SK-N-SH treated with all-trans-retinoic acid at 6 μM for 48 hours (cell line): ENCODE measurements around the gene MYO7A.

ENCODE experiments used
- ARNTL ChIP-seq: fragments of 450-650 bp; formaldehyde crosslinking; IDR thresholded peaks from 2 replicates; pipeline ENCODE4 v1.5.0; 2020; ENCODE audit warnings: low read depth, mild to moderate bottlenecking, moderate library complexity, borderline replicate concordance
- BACH2 ChIP-seq: fragments of 250-450 bp; sonication (Bioruptor Pico); IDR thresholded peaks from 2 replicates; pipeline ENCODE4 v1.9.0; 2021; ENCODE audit warnings: mild to moderate bottlenecking, borderline replicate concordance
- CREB5 ChIP-seq: fragments of 250-450 bp; sonication (Bioruptor Pico); IDR thresholded peaks from 2 replicates; pipeline ENCODE4 v1.5.1; 2020; ENCODE audit warnings: low read depth, mild to moderate bottlenecking, moderate library complexity
- CSDC2 ChIP-seq: fragments of 250-450 bp; sonication (Bioruptor Pico); IDR thresholded peaks from 2 replicates; pipeline ENCODE4 v1.5.0; 2020; ENCODE audit warnings: mild to moderate bottlenecking, moderate library complexity
- CSRNP3 ChIP-seq: fragments of 250-450 bp; sonication (Bioruptor Pico); IDR thresholded peaks from 2 replicates; pipeline ENCODE4 v1.5.1; 2021; ENCODE audit warnings: mild to moderate bottlenecking, moderate library complexity
- OSR1 ChIP-seq: fragments of 250-450 bp; sonication (Bioruptor Pico); IDR thresholded peaks from 2 replicates; pipeline ENCODE4 v1.8.0; 2022; ENCODE audit warnings: moderate library complexity, mild to moderate bottlenecking, inconsistent platforms
- PATZ1 ChIP-seq: fragments of 250-450 bp; sonication (Bioruptor Pico); IDR thresholded peaks from 2 replicates; pipeline ENCODE4 v1.8.0; 2020; ENCODE audit warnings: mild to moderate bottlenecking, moderate library complexity, borderline replicate concordance
- SNAI2 ChIP-seq: fragments of 250-450 bp; sonication (Bioruptor Pico); IDR thresholded peaks from 2 replicates; pipeline ENCODE4 v1.5.0; 2020; ENCODE audit warnings: mild to moderate bottlenecking, moderate library complexity
- TOX ChIP-seq: fragments of 250-450 bp; sonication (Bioruptor Pico); IDR thresholded peaks from 2 replicates; pipeline ENCODE4 v1.8.0; 2021; ENCODE audit warnings: mild to moderate bottlenecking, moderate library complexity, borderline replicate concordance
- ZC3H10 ChIP-seq: fragments of 250-450 bp; sonication (Bioruptor Pico); IDR thresholded peaks from 2 replicates; pipeline ENCODE4 v1.5.1; 2021; ENCODE audit warnings: mild to moderate bottlenecking, moderate library complexity
- ZFP3 ChIP-seq: fragments of 250-450 bp; sonication (Bioruptor Pico); IDR thresholded peaks from 2 replicates; pipeline ENCODE4 v1.5.0; 2020; ENCODE audit warnings: mild to moderate bottlenecking, moderate library complexity
- ZFP30 ChIP-seq: fragments of 450-650 bp; formaldehyde crosslinking; IDR thresholded peaks from 2 replicates; pipeline ENCODE4 v1.5.0; 2022; ENCODE audit warnings: mild to moderate bottlenecking, moderate library complexity
- ZNF565 ChIP-seq: fragments of 450-650 bp; formaldehyde crosslinking; conservative IDR thresholded peaks from 2 replicates; pipeline ENCODE4 v1.5.0; 2020; ENCODE audit warnings: low read depth, mild to moderate bottlenecking, moderate library complexity
- ZNF70 ChIP-seq: fragments of 450-650 bp; formaldehyde crosslinking; IDR thresholded peaks from 2 replicates; pipeline ENCODE4 v1.5.0; 2020; ENCODE audit warnings: mild to moderate bottlenecking, moderate library complexity

DNA sequence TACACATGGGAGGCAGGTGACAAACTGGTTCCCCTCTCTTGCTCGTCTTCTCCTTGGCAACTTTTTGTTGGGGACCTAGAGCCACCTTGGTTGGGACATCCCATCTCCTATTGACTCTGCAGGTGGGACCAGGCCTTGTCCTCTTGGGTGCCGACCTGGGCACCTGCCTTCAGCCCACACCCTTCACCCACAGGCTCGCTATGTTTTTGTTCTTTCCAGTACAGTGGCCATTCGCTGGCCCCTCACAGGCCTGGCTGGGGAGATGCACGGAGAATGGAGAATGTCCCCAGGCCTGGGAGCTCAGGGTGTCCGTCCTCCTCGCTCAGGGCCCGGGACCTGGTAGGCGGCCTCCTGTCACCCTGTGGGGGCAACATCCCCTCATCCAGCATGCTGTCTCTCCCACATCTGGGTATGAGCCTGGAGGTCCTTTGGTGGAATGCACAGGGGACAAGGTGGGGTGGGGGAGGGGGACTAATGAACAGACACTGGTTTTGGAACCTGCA, 40.3 kb upstream of the MYO7A start:
- TF ChIP-seq ZNF565 (CRISPR knock-in tag) (no peak), BACH2 (CRISPR knock-in tag) (no peak), ZFP3 (no peak), OSR1 (CRISPR knock-in tag) (no peak), PATZ1 (CRISPR knock-in tag) (no peak), CSRNP3 (CRISPR knock-in tag) (no peak), SNAI2 (CRISPR knock-in tag) (no peak), CREB5 (no peak), TOX (no peak), ZFP30 (no peak), ARNTL (CRISPR knock-in tag) (no peak), CSDC2 (CRISPR knock-in tag) (no peak), ZC3H10 (CRISPR knock-in tag) (no peak), ZNF70 (CRISPR knock-in tag) (no peak)
